ENCODE results near the gene SKP1.

GRCh38 chr5:134171972-134172371 is 4.8 kb downstream of the SKP1 start:
- TF ChIP-seq, protein P1, sequence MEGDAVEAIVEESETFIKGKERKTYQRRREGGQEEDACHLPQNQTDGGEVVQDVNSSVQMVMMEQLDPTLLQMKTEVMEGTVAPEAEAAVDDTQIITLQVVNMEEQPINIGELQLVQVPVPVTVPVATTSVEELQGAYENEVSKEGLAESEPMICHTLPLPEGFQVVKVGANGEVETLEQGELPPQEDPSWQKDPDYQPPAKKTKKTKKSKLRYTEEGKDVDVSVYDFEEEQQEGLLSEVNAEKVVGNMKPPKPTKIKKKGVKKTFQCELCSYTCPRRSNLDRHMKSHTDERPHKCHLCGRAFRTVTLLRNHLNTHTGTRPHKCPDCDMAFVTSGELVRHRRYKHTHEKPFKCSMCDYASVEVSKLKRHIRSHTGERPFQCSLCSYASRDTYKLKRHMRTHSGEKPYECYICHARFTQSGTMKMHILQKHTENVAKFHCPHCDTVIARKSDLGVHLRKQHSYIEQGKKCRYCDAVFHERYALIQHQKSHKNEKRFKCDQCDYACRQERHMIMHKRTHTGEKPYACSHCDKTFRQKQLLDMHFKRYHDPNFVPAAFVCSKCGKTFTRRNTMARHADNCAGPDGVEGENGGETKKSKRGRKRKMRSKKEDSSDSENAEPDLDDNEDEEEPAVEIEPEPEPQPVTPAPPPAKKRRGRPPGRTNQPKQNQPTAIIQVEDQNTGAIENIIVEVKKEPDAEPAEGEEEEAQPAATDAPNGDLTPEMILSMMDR (IDR thresholded peaks at IDR 0.05), result no peak
- no peak for TF ChIP-seq EZH2phosphoT487 (IDR thresholded peaks at IDR 0.05)
- TF ChIP-seq EZH2 (IDR thresholded peaks at IDR 0.05), result no peak

Measured in neural progenitor cell (in vitro differentiated cells).